IMR-90 (cell line): ENCODE data around the gene ERGIC1.

ENCODE experiments used
- CHD1 ChIP-seq: IDR thresholded peaks from 2 replicates; pipeline ENCODE4 v1.6.1; 2012; ENCODE audit warnings: low read depth, low read length, improper control_type of control experiment
- POLR2A ChIP-seq: IDR thresholded peaks from 2 replicates; pipeline ENCODE4 v1.6.1; 2012; ENCODE audit warnings: mild to moderate bottlenecking, low read depth, low read length
- RAD21 ChIP-seq: IDR thresholded peaks from 2 replicates; pipeline ENCODE4 v1.6.1; 2012; ENCODE audit warnings: low read length, improper control_type of control experiment
- RCOR1 ChIP-seq: IDR thresholded peaks from 2 replicates; pipeline ENCODE4 v1.6.1; 2012; ENCODE audit warnings: mild to moderate bottlenecking, low read length, improper control_type of control experiment; ENCODE audit not compliant: insufficient replicate concordance
- TF ChIP-seq, protein P1 (sequence below): conservative IDR thresholded peaks from 2 replicates; pipeline ENCODE4 v1.5.1; 2012; ENCODE audit warnings: mild to moderate bottlenecking, low read depth, low read length, improper control_type of control experiment

GRCh38 chr5:172858990-172859811 is 25.1 kb downstream of the ERGIC1 start:
- TF ChIP-seq POLR2A (no peak), RCOR1 (peak; percentile 73), CHD1 (no peak), RAD21 (peak; percentile 22; the same call in 1 of the 2 replicates)
- TF ChIP-seq, protein P1, sequence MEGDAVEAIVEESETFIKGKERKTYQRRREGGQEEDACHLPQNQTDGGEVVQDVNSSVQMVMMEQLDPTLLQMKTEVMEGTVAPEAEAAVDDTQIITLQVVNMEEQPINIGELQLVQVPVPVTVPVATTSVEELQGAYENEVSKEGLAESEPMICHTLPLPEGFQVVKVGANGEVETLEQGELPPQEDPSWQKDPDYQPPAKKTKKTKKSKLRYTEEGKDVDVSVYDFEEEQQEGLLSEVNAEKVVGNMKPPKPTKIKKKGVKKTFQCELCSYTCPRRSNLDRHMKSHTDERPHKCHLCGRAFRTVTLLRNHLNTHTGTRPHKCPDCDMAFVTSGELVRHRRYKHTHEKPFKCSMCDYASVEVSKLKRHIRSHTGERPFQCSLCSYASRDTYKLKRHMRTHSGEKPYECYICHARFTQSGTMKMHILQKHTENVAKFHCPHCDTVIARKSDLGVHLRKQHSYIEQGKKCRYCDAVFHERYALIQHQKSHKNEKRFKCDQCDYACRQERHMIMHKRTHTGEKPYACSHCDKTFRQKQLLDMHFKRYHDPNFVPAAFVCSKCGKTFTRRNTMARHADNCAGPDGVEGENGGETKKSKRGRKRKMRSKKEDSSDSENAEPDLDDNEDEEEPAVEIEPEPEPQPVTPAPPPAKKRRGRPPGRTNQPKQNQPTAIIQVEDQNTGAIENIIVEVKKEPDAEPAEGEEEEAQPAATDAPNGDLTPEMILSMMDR, result no peak
